Upper lobe of left lung (tissue), 6 donors: ENCODE measurements around the gene PPFIA4. TPM values are rescaled to one million over a fixed set of nuclear protein-coding genes. Genes with fewer than 3 reads are reported as not detected.
"Not testable (repeated sequence)": the region's sequence is repeated elsewhere in the genome, so short reads cannot be mapped to it uniquely, and the experiment has no call there.

Experiments
- ATAC-seq, 2 donors: fragments of 200-7000 bp; cut with Tn5 transposase; one replicate each; pipeline ENCODE4 v1.9.1; 2022; ENCODE audit warnings: mild to moderate bottlenecking in 2 of 2, moderate library complexity in 2 of 2; ENCODE audit not compliant: low FRiP score in 2 of 2
- DNase-seq, 2 donors: peaks; one replicate each; pipeline ENCODE4 v3.0.0-alpha.2; 2019 to 2020
- H3K27ac ChIP-seq, 4 donors: fragments of 200-600 bp; sonication (generic); one replicate each; pipeline ENCODE4 v1.5.1; 2016 to 2019
- H3K27me3 ChIP-seq, 4 donors: fragments of 200-600 bp; sonication (generic); one replicate each; pipeline ENCODE4 v1.5.1; 2017 to 2019
- H3K36me3 ChIP-seq, 4 donors: fragments of 200-600 bp; sonication (generic); one replicate each; pipeline ENCODE4 v1.5.1; 2016 to 2019
- H3K4me1 ChIP-seq, 4 donors: fragments of 200-600 bp; sonication (generic); one replicate each; pipeline ENCODE4 v1.5.1; 2018 to 2019
- H3K4me3 ChIP-seq, 4 donors: fragments of 200-600 bp; sonication (generic); one replicate each; pipeline ENCODE4 v1.5.1; 2017 to 2019; ENCODE audit warnings: mild to moderate bottlenecking in 2 of 4, moderate library complexity in 1 of 4
- H3K9me3 ChIP-seq, 4 donors: fragments of 200-600 bp; sonication (generic); one replicate each; pipeline ENCODE4 v1.5.1; 2018 to 2019
- EP300 ChIP-seq, 4 donors: sonication (generic); formaldehyde crosslinking; IDR thresholded peaks; one replicate each; pipeline ENCODE4 v1.5.1; 2017; ENCODE audit warnings: antibody characterized with exemption in 4 of 4, control low read depth in 2 of 4
- POLR2A ChIP-seq, 4 donors: fragments of 450-650 bp; IDR thresholded peaks; one replicate each; pipeline ENCODE4 v1.5.1; 2016 to 2017; ENCODE audit warnings: antibody characterized with exemption in 4 of 4, mild to moderate bottlenecking in 2 of 4
- POLR2AphosphoS5 ChIP-seq, 2 donors: sonication (generic); formaldehyde crosslinking; IDR thresholded peaks; one replicate each; pipeline ENCODE4 v1.5.1; 2017; ENCODE audit warnings: antibody characterized with exemption in 2 of 2
- WGBS, 2 donors: methylation state at CpG; one replicate each; pipeline ENCODE4 v1.1.5; 2017 to 2018; 5-methylcytosine and 5-hydroxymethylcytosine counted together
- total RNA-seq, 6 donors: library from RNA; depleted of rRNA in 4 of 6; stranded (reverse); fragments of >200 nt in 4 of 6; gene quantifications; one replicate each; pipeline versions ENCODE4 v1.1.0 to v1.2.1, GENCODE V29; 2016 to 2021
- TF ChIP-seq, protein P1 (sequence below), 6 experiments: fragments of 450-650 bp in 4 of 6; fragments of 200-600 bp in 2 of 6; sonication (generic) in 2 of 6; IDR thresholded peaks; one replicate each; pipeline ENCODE4 v1.5.1; 2016 to 2019; ENCODE audit warnings: antibody characterized with exemption in 6 of 6
- donor health status: DM: no; HTN: no; CAD: no; lungs with moderate emphysema.
- donor health status: DM: no; HTN: yes; CAD: no; lungs with severe emphysema.

The PPFIA4 gene
- total RNA-seq, 6 donors from 2014 or later: 0.63 to 9.7 (median 1.6) TPM

DNA sequence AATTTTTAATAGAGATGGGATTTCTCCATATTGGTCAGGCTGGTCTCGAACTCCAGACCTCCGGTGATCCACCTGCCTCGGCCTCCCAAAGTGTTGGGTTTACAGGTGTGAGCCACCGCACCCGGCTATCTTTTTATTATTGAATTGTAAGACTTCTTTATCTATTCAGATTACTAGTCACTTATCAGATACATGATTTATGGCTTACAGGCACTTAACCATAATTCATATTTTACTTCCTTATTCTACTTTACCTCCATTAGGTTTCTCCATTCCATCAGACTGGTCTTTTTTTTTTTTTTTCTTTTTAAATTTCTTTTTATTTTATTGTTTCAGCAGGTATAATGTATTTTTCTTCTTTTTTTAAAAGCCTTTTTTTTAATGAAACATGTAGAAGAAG lies 14.7 kb upstream of the PPFIA4 start:
- H3K36me3 ChIP-seq: peaks cover 15 to 79% (median 53%) of the 10 kb centered on the region in 4 donors
- H3K9me3 ChIP-seq: no peaks in the 10 kb centered on the region
- H3K27ac ChIP-seq: no peak overlapping the region
- no peak for TF ChIP-seq POLR2A (IDR thresholded peaks at IDR 0.05)
- no peak for TF ChIP-seq EP300 (IDR thresholded peaks at IDR 0.05)
- ATAC-seq (no peak), DNase-seq (no peak)
- WGBS, 2 donors: 94 to 97% methylated on average over 5 of the region's 5 CpGs
- H3K27me3 ChIP-seq: no peaks in the 10 kb centered on the region
- no peak overlapping the region for H3K4me3 ChIP-seq
- H3K4me1 ChIP-seq: peaks cover 11 to 23% (median 13%) of the 10 kb centered on the region in 4 donors

DNA sequence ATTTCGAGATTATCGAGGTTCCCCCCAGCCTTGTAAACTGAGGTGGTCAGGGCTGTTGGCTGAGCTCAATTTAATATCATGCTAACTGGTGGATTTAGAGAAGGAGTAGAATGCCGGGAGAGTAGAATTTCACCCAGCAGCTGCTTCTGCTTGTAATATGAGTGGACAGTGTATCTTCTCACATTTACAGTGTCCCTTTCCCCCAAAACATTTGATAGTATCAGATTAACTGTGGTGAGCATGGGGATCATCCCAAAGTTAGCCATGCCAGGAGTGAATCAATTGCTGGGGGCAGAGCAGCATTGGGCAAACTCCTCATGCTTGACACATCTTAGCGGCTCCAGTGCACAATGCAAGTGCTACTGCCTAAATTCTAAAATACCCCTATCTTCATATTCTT lies 9.2 kb upstream of the PPFIA4 start:
- no peak for TF ChIP-seq POLR2AphosphoS5 (IDR thresholded peaks at IDR 0.05)
- TF ChIP-seq, protein P1, sequence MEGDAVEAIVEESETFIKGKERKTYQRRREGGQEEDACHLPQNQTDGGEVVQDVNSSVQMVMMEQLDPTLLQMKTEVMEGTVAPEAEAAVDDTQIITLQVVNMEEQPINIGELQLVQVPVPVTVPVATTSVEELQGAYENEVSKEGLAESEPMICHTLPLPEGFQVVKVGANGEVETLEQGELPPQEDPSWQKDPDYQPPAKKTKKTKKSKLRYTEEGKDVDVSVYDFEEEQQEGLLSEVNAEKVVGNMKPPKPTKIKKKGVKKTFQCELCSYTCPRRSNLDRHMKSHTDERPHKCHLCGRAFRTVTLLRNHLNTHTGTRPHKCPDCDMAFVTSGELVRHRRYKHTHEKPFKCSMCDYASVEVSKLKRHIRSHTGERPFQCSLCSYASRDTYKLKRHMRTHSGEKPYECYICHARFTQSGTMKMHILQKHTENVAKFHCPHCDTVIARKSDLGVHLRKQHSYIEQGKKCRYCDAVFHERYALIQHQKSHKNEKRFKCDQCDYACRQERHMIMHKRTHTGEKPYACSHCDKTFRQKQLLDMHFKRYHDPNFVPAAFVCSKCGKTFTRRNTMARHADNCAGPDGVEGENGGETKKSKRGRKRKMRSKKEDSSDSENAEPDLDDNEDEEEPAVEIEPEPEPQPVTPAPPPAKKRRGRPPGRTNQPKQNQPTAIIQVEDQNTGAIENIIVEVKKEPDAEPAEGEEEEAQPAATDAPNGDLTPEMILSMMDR (IDR thresholded peaks at IDR 0.05): no peak
- H3K36me3 ChIP-seq: peaks cover 40 to 99% (median 85%) of the 10 kb centered on the region in 4 donors
- H3K27me3 ChIP-seq: no peaks in the 10 kb centered on the region
- WGBS, 2 donors: 95 to 98% methylated on average over 4 of the region's 4 CpGs
- no peak overlapping the region for H3K27ac ChIP-seq
- DNase-seq: no peak
- no peak for ATAC-seq
- no peaks in the 10 kb centered on the region for H3K4me1 ChIP-seq
- H3K4me3 ChIP-seq: no peak overlapping the region
- H3K9me3 ChIP-seq: no peaks in the 10 kb centered on the region

DNA sequence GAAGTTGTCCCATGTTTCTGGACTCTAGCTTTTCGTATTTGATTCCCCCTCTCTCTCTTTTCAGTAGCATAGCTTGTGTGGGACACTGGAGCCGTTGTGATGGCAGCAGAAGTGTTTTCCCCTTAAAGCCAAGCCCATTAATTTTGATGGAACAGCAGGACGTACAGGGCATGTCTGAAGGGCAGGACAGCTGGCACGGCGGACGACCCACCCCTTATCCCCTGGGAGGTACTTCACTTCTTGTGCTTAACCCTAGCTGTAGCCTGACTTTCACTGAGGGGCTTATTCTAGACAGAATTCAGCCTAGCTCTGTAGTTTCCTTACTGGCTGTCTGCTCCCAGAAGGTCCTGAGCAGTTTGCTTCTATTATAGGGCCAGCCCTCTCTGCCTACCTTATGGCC lies 8.6 kb upstream of the PPFIA4 start:
- DNase-seq: no peak
- H3K36me3 ChIP-seq: peaks cover 40 to 99% (median 90%) of the 10 kb centered on the region in 4 donors
- H3K27me3 ChIP-seq: no peaks in the 10 kb centered on the region
- no peak overlapping the region for H3K27ac ChIP-seq
- H3K9me3 ChIP-seq: no peaks in the 10 kb centered on the region
- ATAC-seq: no peak
- H3K4me3 ChIP-seq: no peak overlapping the region
- no peak for TF ChIP-seq POLR2AphosphoS5 (IDR thresholded peaks at IDR 0.05)
- no peak for TF ChIP-seq EP300 (IDR thresholded peaks at IDR 0.05)
- TF ChIP-seq POLR2A (IDR thresholded peaks at IDR 0.05): no peak
- TF ChIP-seq, protein P1 (IDR thresholded peaks at IDR 0.05): no peak
- WGBS, 2 donors: 89 to 93% methylated on average over 6 of the region's 6 CpGs
- no peaks in the 10 kb centered on the region for H3K4me1 ChIP-seq

DNA sequence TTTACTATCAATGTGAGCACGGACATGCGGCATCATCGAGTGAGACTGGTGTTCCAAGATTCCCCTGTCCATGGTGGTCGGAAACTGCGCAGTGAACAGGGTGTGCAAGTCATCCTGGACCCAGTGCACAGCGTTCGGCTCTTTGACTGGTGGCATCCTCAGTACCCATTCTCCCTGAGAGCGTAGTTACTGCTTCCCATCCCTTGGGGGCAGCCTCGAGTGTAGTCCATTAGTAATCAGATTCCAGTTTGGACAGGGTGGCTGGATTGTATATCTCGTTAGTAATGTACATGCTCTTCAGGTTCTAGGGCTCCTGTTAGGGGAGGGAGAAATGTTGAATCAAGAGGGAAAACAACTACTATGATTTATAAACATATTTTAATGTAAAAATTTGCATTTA lies 3.4 kb upstream of the PPFIA4 start:
- Histone ChIP-seq H3K4me1 (peaks cover 8 to 24% (median 10%) of the 10 kb centered on the region in 4 donors), H3K36me3 (peaks cover 25 to 69% (median 53%) of the 10 kb centered on the region in 4 donors)
- 91 to 95% methylated on average over 7 of the region's 10 CpGs for WGBS, 2 donors
- not testable (repeated sequence) for H3K27ac ChIP-seq, H3K27me3 ChIP-seq, ATAC-seq, DNase-seq, H3K9me3 ChIP-seq, H3K4me3 ChIP-seq

DNA sequence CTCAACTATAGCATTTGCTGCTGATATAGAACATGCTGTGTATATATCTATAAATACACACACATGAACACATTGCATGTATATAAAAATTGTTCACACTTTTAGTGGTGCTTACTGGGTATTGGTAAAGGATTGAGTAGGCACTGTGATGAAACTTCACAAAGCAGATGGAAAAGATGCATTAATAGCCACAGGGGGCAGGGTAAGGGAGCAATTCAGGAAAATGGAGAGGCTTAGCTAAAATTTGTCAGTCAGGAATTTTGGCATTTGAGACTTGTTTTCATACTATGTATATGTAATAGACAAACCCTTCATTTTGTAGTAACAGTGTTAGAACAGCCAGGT lies 633 bp upstream of the PPFIA4 start:
- peak overlapping the region; percentile 27 to 66 (median 50) for H3K27ac ChIP-seq
- H3K4me1 ChIP-seq: peaks cover 8 to 24% (median 10%) of the 10 kb centered on the region in 4 donors
- TF ChIP-seq POLR2A (IDR thresholded peaks at IDR 0.05) (no peak), POLR2AphosphoS5 (IDR thresholded peaks at IDR 0.05) (no peak), EP300 (IDR thresholded peaks at IDR 0.05) (no peak)
- TF ChIP-seq, protein P1 (IDR thresholded peaks at IDR 0.05): no peak
- no peak for ATAC-seq
- DNase-seq: no peak
- H3K27me3 ChIP-seq: no peaks in the 10 kb centered on the region
- no peaks in the 10 kb centered on the region for H3K9me3 ChIP-seq
- H3K36me3 ChIP-seq: peaks cover 8 to 41% (median 27%) of the 10 kb centered on the region in 4 donors
- H3K4me3 ChIP-seq: peak overlapping the region in 3 of 4 donors; percentile 55 to 60 (median 56)
